Adrenal gland (tissue), 19 donors: ENCODE measurements around the gene BCLAF3. TPM values are rescaled to one million over a fixed set of nuclear protein-coding genes. Genes with fewer than 3 reads are reported as not detected.

Experiments used
- DNase-seq, 7 donors: peaks; one replicate each; pipeline ENCODE4 v3.0.0-alpha.2; 2019 to 2020
- H3K27ac ChIP-seq, 5 donors: fragments of 200-600 bp; sonication (generic) in 4 of 5; 1 replicate in 3 of 5; 2 replicates in 2 of 5; pipeline versions ENCODE4 v1.5.1 to v1.8.0; 2016 to 2020; ENCODE audit warnings: mild to moderate bottlenecking in 1 of 5
- H3K27me3 ChIP-seq: fragments of 200-600 bp; 2 replicates; pipeline ENCODE4 v1.8.0; 2021
- H3K36me3 ChIP-seq, 2 donors: fragments of 200-600 bp; replicated peaks in 1 of 2; 1 replicate in 1 of 2; 2 replicates in 1 of 2; pipeline versions ENCODE4 v1.5.1 to v1.8.0; 2018 to 2022
- H3K4me1 ChIP-seq, 2 donors: fragments of 200-600 bp; replicated peaks in 1 of 2; 1 replicate in 1 of 2; 2 replicates in 1 of 2; pipeline versions ENCODE4 v1.5.1 to v1.8.0; 2018 to 2021
- H3K4me3 ChIP-seq, 4 donors: fragments of 200-600 bp; sonication (generic) in 3 of 4; one replicate each; pipeline ENCODE4 v1.5.1; 2016 to 2018
- H3K9me3 ChIP-seq, 3 donors: fragments of 200-600 bp; sonication (generic) in 1 of 3; replicated peaks in 1 of 3; 1 replicate in 2 of 3; 2 replicates in 1 of 3; pipeline versions ENCODE4 v1.5.1 to v1.8.0; 2016 to 2021
- POLR2A ChIP-seq, 2 donors: fragments of 450-650 bp; IDR thresholded peaks; one replicate each; pipeline ENCODE4 v1.6.1; 2017; ENCODE audit warnings: antibody characterized with exemption in 2 of 2, mild to moderate bottlenecking in 2 of 2, moderate library complexity in 1 of 2
- WGBS, 4 donors: extraction: QIAGEN DNeasy Blood & Tissue Kit in 2 of 4; methylation state at CpG; one replicate each; pipeline versions ENCODE4 v1.1.5 to v1.1.7; 2013 to 2017; 5-methylcytosine and 5-hydroxymethylcytosine counted together
- intact Hi-C, 2 donors: fragments of 100-400 bp; cut with DNase I; formaldehyde crosslinking; loops; one replicate each; pipeline versions ENCODE4 v1.14.1 to v1.15.0; 2022 to 2023
- long read RNA-seq, 10 donors: library from polyadenylated mRNA in 3 of 10; unstranded in 2 of 10; stranded (forward) in 1 of 10; transcript quantifications; one replicate each; pipeline ENCODE4 v2.0.0 and lab custom pipeline, GENCODE V29; 2021 to 2026
- polyA plus RNA-seq, 3 donors: library from polyadenylated mRNA; stranded (reverse); fragments of 200-250 nt in 2 of 3; fragments of 350-450 nt in 1 of 3; fragmentation: Illumina TruSeq in 1 of 3; extraction: RNeasy Lipid Tissue Mini Kit (QIAGEN cat#74804) in 1 of 3; gene quantifications; one replicate each; pipeline ENCODE4 v1.2.3, GENCODE V29; 2013 to 2014
- total RNA-seq, 9 donors: library from RNA; depleted of rRNA in 4 of 9; stranded (reverse); fragments of >200 nt in 4 of 9; fragments of 120-200 nt in 1 of 9; fragmentation: NEBNext Ultra II Directional in 1 of 9; extraction: Animal tissue kit (Norgen Biotek cat#: 25700) in 1 of 9; gene quantifications; one replicate each; pipeline versions ENCODE4 v1.1.0 to v1.2.4, GENCODE V29; 2013 to 2023
- TF ChIP-seq, protein P1 (sequence below), 6 experiments: fragments of 450-650 bp in 4 of 6; fragments of 200-600 bp in 2 of 6; sonication (generic) in 1 of 6; IDR thresholded peaks; 1 replicate in 5 of 6; 2 replicates in 1 of 6; pipeline versions ENCODE4 v1.5.1 to v1.8.0; 2016 to 2021; ENCODE audit warnings: antibody characterized with exemption in 6 of 6, mild to moderate bottlenecking in 2 of 6, moderate library complexity in 1 of 6
- donor health status: healthy with polysubstance abuse.
- donor health status: Bipolar disorder and iron deficiency.
- donor health status: DM: yes; HTN: yes; CAD: no.
- donor health status: DM: no; HTN: no; CAD: no.
- donor health status: DM: no; HTN: no; CAD: no.
- donor health status: DM: yes; HTN: yes; CAD: no.

The BCLAF3 gene
- 1 to 10 TPM; 1.4 to 9.1 (median 5.5) TPM for total RNA-seq
- polyA plus RNA-seq: 1 to 10 TPM; 2.8 to 5.6 (median 4.3) TPM
- long read RNA-seq, donor 1: 0 reads
- long read RNA-seq, donor 2: 0 reads
- long read RNA-seq, donor 3: 0 reads
- long read RNA-seq, donor 4: 0 reads
- long read RNA-seq, donor 5, partial matches to known transcripts: 0 of 5 reads
- long read RNA-seq, donor 5, other reads (novel, unspliced or antisense): 5 of 5 reads
- long read RNA-seq, donor 6: 0 reads
- long read RNA-seq, donor 7: 0 reads
- long read RNA-seq, donor 8: 0 reads
- long read RNA-seq, donor 9: 0 reads
- long read RNA-seq, donor 10: 0 reads

DNA sequence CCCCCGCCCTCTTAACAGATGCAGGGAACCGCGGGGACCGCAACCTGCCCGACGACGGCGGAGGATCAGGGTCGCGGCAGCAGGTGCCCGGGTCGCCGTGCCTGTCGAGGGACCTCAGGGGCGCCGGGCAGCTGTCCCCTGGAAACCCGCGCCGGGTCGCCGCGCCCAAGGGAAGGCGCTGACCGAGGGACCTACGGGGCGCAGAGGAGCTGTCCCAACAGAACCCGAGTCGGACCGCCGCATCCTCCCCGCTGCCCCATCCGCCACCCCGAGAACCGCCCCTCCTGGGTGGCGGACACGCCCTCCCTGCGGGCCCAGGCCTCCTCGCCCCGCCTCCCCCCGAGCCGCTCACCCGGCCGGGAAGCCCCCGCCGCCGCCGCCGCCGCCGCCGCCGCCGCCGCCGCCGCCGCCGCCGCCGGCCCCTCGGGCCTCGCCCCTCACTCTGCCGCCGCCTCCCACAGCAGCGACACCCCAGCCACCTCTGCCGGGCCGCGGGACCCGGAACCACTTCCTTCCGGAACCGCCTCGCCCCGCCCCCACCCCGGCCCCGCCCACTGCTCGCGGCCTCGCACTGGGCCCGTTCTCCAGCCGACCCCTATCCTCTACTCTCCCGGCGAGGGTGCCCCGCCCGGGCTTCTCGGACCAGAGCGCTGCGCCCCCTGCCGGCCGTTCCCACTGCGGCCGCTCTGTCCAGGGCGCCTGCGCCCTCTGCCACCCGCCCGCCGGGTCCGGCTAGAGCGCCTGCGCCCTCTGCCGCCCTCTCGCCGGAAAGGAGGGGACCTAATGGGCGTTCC lies at the start of gene BCLAF3:
Gene BCLAF3, minus strand, starts transcription at position 506 of the 794 bp plus-strand sequence. CDS start 20,797 bp downstream, outside the sequence.
- Histone ChIP-seq H3K4me1 (no peaks in the 10 kb centered on the region), H3K36me3 (no peaks in the 10 kb centered on the region), H3K27me3 (peaks cover 6% of the 10 kb centered on the region), H3K27ac (peak within 1 kb of the TSS in 3 of 5 donors; percentile 43 to 95 (median 65)), H3K4me3 (peak within 1 kb of the TSS in 3 of 4 donors; percentile 25 to 85 (median 43)), H3K9me3 (no peaks in the 10 kb centered on the region)
- TF ChIP-seq POLR2A (IDR thresholded peaks at IDR 0.05): peak in 1 of 2 donors; percentile 9
- TF ChIP-seq, protein P1, sequence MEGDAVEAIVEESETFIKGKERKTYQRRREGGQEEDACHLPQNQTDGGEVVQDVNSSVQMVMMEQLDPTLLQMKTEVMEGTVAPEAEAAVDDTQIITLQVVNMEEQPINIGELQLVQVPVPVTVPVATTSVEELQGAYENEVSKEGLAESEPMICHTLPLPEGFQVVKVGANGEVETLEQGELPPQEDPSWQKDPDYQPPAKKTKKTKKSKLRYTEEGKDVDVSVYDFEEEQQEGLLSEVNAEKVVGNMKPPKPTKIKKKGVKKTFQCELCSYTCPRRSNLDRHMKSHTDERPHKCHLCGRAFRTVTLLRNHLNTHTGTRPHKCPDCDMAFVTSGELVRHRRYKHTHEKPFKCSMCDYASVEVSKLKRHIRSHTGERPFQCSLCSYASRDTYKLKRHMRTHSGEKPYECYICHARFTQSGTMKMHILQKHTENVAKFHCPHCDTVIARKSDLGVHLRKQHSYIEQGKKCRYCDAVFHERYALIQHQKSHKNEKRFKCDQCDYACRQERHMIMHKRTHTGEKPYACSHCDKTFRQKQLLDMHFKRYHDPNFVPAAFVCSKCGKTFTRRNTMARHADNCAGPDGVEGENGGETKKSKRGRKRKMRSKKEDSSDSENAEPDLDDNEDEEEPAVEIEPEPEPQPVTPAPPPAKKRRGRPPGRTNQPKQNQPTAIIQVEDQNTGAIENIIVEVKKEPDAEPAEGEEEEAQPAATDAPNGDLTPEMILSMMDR (IDR thresholded peaks at IDR 0.05): peak; percentile 48 to 87 (median 62)
- intact Hi-C loops: loop anchor here in 1 of 2 donors (5.0 kb wide), 1 partner anchor 88 kb away; no protein-coding TSS in a partner anchor
- DNase-seq: peak; percentile 86 to 92 (median 89)
- 0 to 27% (median 20%) methylated on average over 3 to 64 of the region's 103 CpGs; no CpG with 5 or more reads in 1 of the 4 donors for WGBS, 4 donors

DNA sequence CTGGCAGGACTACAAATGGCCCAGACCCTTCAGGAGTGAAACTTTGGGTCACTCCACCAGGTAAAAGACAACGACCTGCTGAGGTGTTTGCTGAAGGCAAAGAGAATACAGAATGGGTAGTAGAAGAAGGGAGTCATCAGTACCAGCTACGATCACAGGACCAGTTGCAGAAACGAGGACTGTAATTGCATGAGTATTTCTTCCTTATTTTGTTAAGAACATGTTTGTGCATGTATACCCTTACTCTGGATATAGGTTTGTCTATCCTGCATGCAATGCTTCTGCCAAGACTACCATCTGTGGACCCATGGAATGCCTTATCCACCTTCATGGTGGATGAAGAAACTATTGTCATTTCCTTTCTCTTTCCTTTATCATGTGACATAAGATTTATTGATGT lies 48.1 kb upstream of the BCLAF3 start:
- 67 to 86% (median 77%) methylated on average over 3 of the region's 3 CpGs for WGBS, 4 donors
- DNase-seq: no peak
- H3K4me3 ChIP-seq: no peak overlapping the region
- intact Hi-C loops: no loop called here
- no peaks in the 10 kb centered on the region for H3K9me3 ChIP-seq
- H3K27me3 ChIP-seq: peaks cover 3% of the 10 kb centered on the region
- no peak for TF ChIP-seq POLR2A (IDR thresholded peaks at IDR 0.05)
- TF ChIP-seq, protein P1 (IDR thresholded peaks at IDR 0.05): no peak
- H3K27ac ChIP-seq: no peak overlapping the region
- H3K4me1 ChIP-seq: no peaks in the 10 kb centered on the region
- H3K36me3 ChIP-seq: no peaks in the 10 kb centered on the region

DNA sequence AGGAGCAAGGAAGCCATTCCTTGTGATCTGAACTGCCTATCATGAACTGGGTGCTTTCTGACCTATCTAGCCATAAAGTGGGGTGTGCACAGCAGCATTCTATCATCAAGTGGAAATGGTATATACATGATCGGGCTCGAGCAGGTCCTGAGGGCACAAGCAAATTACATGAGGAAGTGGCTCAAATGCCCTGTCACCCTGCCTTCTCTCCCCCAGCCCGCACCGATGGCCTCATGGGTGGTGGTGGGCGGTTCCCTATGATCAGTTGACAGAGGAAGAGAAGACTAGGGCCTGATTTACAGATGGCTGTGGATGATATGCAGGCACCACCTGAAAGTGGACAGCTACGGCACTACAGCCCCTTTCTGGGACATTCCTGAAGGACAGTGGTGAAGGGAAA lies 46.3 kb upstream of the BCLAF3 start:
- Histone ChIP-seq H3K36me3 (no peaks in the 10 kb centered on the region), H3K4me3 (no peak overlapping the region), H3K27me3 (peaks cover 3% of the 10 kb centered on the region), H3K9me3 (no peaks in the 10 kb centered on the region), H3K27ac (no peak overlapping the region), H3K4me1 (no peaks in the 10 kb centered on the region)
- WGBS, 4 donors: 80 to 87% (median 84%) methylated on average over 3 to 6 of the region's 6 CpGs
- intact Hi-C loops: no loop called here
- no peak for DNase-seq
- no peak for TF ChIP-seq POLR2A (IDR thresholded peaks at IDR 0.05)
- TF ChIP-seq, protein P1 (IDR thresholded peaks at IDR 0.05): no peak

DNA sequence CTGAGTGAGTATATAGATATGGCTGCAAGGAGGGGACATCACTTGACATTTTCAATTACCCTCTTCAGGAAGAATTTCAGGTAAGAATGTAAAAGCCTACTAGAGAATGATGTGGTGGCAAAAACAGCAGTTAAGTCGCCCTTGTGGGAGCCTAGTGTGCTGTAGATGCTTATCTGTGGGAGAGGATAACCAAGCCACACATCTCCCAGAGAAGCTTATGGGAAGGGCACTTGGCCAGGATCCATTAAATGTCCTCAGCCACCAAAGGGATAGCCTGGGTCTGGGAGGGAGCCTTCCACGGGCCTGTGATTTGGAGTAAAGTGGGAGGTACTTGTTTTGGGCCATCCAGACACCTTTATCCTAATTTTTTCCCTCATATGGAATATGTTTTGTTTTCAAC lies 41.3 kb upstream of the BCLAF3 start:
- H3K9me3 ChIP-seq: no peaks in the 10 kb centered on the region
- DNase-seq: no peak
- no peaks in the 10 kb centered on the region for H3K27me3 ChIP-seq
- intact Hi-C loops: no loop called here
- TF ChIP-seq POLR2A (IDR thresholded peaks at IDR 0.05): no peak
- TF ChIP-seq, protein P1 (IDR thresholded peaks at IDR 0.05): no peak
- H3K36me3 ChIP-seq: no peaks in the 10 kb centered on the region
- H3K4me1 ChIP-seq: no peaks in the 10 kb centered on the region
- H3K27ac ChIP-seq: no peak overlapping the region
- 71 to 80% (median 75%) methylated on average over 2 of the region's 2 CpGs for WGBS, 4 donors
- H3K4me3 ChIP-seq: no peak overlapping the region
